Vagina (tissue), 2 donors: ENCODE results near the gene N4BP2.

Experiments
- POLR2A ChIP-seq, 2 donors: fragments of 450-650 bp; IDR thresholded peaks; one replicate each; pipeline ENCODE4 v1.6.1; 2017; ENCODE audit warnings: antibody characterized with exemption in 2 of 2, mild to moderate bottlenecking in 2 of 2, moderate library complexity in 2 of 2
- POLR2AphosphoS5 ChIP-seq, 2 donors: sonication (generic); formaldehyde crosslinking; IDR thresholded peaks; one replicate each; pipeline ENCODE4 v1.9.0; 2017; ENCODE audit warnings: antibody characterized with exemption in 2 of 2, mild to moderate bottlenecking in 2 of 2, low read depth in 1 of 2; ENCODE audit not compliant: insufficient read depth in 1 of 2
- TF ChIP-seq, protein P1 (sequence below), 3 experiments: fragments of 450-650 bp in 2 of 3; fragments of 200-600 bp in 1 of 3; sonication (generic) in 1 of 3; IDR thresholded peaks; one replicate each; pipeline ENCODE4 v1.5.1; 2017 to 2019; ENCODE audit warnings: antibody characterized with exemption in 3 of 3, mild to moderate bottlenecking in 2 of 3, moderate library complexity in 2 of 3

GRCh38 chr4:40199179-40199670 lies 142.6 kb downstream of the N4BP2 start:
- TF ChIP-seq, protein P1, sequence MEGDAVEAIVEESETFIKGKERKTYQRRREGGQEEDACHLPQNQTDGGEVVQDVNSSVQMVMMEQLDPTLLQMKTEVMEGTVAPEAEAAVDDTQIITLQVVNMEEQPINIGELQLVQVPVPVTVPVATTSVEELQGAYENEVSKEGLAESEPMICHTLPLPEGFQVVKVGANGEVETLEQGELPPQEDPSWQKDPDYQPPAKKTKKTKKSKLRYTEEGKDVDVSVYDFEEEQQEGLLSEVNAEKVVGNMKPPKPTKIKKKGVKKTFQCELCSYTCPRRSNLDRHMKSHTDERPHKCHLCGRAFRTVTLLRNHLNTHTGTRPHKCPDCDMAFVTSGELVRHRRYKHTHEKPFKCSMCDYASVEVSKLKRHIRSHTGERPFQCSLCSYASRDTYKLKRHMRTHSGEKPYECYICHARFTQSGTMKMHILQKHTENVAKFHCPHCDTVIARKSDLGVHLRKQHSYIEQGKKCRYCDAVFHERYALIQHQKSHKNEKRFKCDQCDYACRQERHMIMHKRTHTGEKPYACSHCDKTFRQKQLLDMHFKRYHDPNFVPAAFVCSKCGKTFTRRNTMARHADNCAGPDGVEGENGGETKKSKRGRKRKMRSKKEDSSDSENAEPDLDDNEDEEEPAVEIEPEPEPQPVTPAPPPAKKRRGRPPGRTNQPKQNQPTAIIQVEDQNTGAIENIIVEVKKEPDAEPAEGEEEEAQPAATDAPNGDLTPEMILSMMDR (IDR thresholded peaks at IDR 0.05): no peak
- TF ChIP-seq POLR2A (IDR thresholded peaks at IDR 0.05): no peak
- no peak for TF ChIP-seq POLR2AphosphoS5 (IDR thresholded peaks at IDR 0.05; ENCODE audit: insufficient read depth in 1 of 2, low read depth in 1 of 2)
